Effector memory CD8-positive, alpha-beta T cell (primary cell): ENCODE data around the gene PCGF1.

Source experiments
- ATAC-seq: fragments of 150-1000 bp; cut with Tn5 transposase; replicated peaks from 2 replicates; pipeline ENCODE4 v1.10.0; 2021; ENCODE audit warnings: mild to moderate bottlenecking, moderate library complexity
- DNase-seq, 3 experiments: peaks; one replicate each; pipeline ENCODE4 v3.0.0; 2021
- H3K27ac Mint-ChIP-seq, 2 donors: one replicate each; pipeline ENCODE4 v1.8.0; 2022; ENCODE audit warnings: mild to moderate bottlenecking in 2 of 2, mixed read lengths in 2 of 2, moderate library complexity in 2 of 2
- H3K27me3 Mint-ChIP-seq, 2 donors: one replicate each; pipeline ENCODE4 v1.8.0; 2022; ENCODE audit warnings: mixed read lengths in 2 of 2
- H3K36me3 Mint-ChIP-seq: one replicate; pipeline ENCODE4 v1.8.0; 2022; ENCODE audit warnings: mild to moderate bottlenecking, moderate library complexity, mixed read lengths; ENCODE audit not compliant: insufficient read depth
- H3K4me1 Mint-ChIP-seq, 2 donors: one replicate each; pipeline ENCODE4 v1.8.0; 2022; ENCODE audit warnings: low read depth in 2 of 2, mixed read lengths in 2 of 2
- H3K4me3 Mint-ChIP-seq, 2 donors: one replicate each; pipeline ENCODE4 v1.8.0; 2022; ENCODE audit warnings: mild to moderate bottlenecking in 2 of 2, mixed read lengths in 2 of 2, moderate library complexity in 2 of 2
- H3K9me3 Mint-ChIP-seq, 2 donors: one replicate each; pipeline ENCODE4 v1.8.0; 2022; ENCODE audit warnings: mixed read lengths in 2 of 2
- total RNA-seq, 9 experiments: gene quantifications; one replicate each; lab custom pipeline; 2026; lab: John Stamatoyannopoulos, UW

PCGF1 gene
- 8.6 to 19.5 (median 13.0) reads per million in 9 experiments for total RNA-seq

- H3K27ac Mint-ChIP-seq = peak within 1 kb of the TSS; percentile 99
- H3K27me3 Mint-ChIP-seq = peaks cover 0 to 35% of the 10 kb centered on the region in 2 donors
- H3K36me3 Mint-ChIP-seq = peaks cover 39% of the 10 kb centered on the region
- DNase-seq = peak; percentile 98 to 99 (median 99)
- H3K9me3 Mint-ChIP-seq = no peaks in the 10 kb centered on the region
- ATAC-seq = peak; percentile 93
- peak within 1 kb of the TSS; percentile 93 to 97 for H3K4me3 Mint-ChIP-seq
- peaks cover 32 to 44% of the 10 kb centered on the region in 2 donors for H3K4me1 Mint-ChIP-seq
Observed at GRCh38 chr2:74507145-74507925, at the start of gene PCGF1. Gene PCGF1, minus strand, starts transcription at chr2:74507695. Its CDS starts 27 bp downstream, at chr2:74507668.

- H3K27ac Mint-ChIP-seq = peak overlapping the region in 1 of 2 donors; percentile 69
- H3K9me3 Mint-ChIP-seq = no peaks in the 10 kb centered on the region
- peaks cover 3 to 22% of the 10 kb centered on the region in 2 donors for H3K27me3 Mint-ChIP-seq
- peaks cover 15 to 23% of the 10 kb centered on the region in 2 donors for H3K4me1 Mint-ChIP-seq
- DNase-seq (no peak), ATAC-seq (no peak)
- peaks cover 20% of the 10 kb centered on the region for H3K36me3 Mint-ChIP-seq
- no peak overlapping the region for H3K4me3 Mint-ChIP-seq
Observed at GRCh38 chr2:74556831-74557370, 49.4 kb upstream of the PCGF1 start.

GRCh38 chr2:74556159-74556558 lies 48.7 kb upstream of the PCGF1 start:
- peaks cover 15 to 23% of the 10 kb centered on the region in 2 donors for H3K4me1 Mint-ChIP-seq
- no peak for ATAC-seq
- peaks cover 20% of the 10 kb centered on the region for H3K36me3 Mint-ChIP-seq
- DNase-seq = no peak
- peak overlapping the region; percentile 84 to 88 for H3K4me3 Mint-ChIP-seq
- H3K9me3 Mint-ChIP-seq = no peaks in the 10 kb centered on the region
- H3K27ac Mint-ChIP-seq = no peak overlapping the region
- peaks cover 6 to 22% of the 10 kb centered on the region in 2 donors for H3K27me3 Mint-ChIP-seq

- Mint-ChIP-seq H3K9me3 (no peaks in the 10 kb centered on the region), H3K36me3 (peaks cover 20% of the 10 kb centered on the region), H3K4me3 (peak overlapping the region; percentile 84 to 88), H3K4me1 (peaks cover 13 to 23% of the 10 kb centered on the region in 2 donors), H3K27ac (peak overlapping the region; percentile 83 to 92), H3K27me3 (peaks cover 11 to 22% of the 10 kb centered on the region in 2 donors)
- DNase-seq (no peak), ATAC-seq (no peak)
Observed at GRCh38 chr2:74555610-74556103, 48.2 kb upstream of the PCGF1 start.

- Mint-ChIP-seq H3K27me3 (peaks cover 18 to 22% of the 10 kb centered on the region in 2 donors), H3K27ac (peak overlapping the region; percentile 83 to 92), H3K9me3 (no peaks in the 10 kb centered on the region), H3K36me3 (peaks cover 20% of the 10 kb centered on the region), H3K4me1 (peaks cover 8 to 16% of the 10 kb centered on the region in 2 donors), H3K4me3 (peak overlapping the region; percentile 84 to 88)
- DNase-seq = peak; percentile 20 to 44 (median 25)
- peak; percentile 53 for ATAC-seq
Observed at GRCh38 chr2:74554820-74555531, 47.5 kb upstream of the PCGF1 start.

GRCh38 chr2:74553892-74554819 lies 46.7 kb upstream of the PCGF1 start, which contains the start of the genes DOK1 and LOXL3:
Gene DOK1, plus strand, starts transcription at chr2:74554720. Its CDS starts 35 bp downstream, at chr2:74554755.
Gene LOXL3, minus strand, starts transcription at chr2:74553942. Its CDS starts 1,308 bp downstream, at chr2:74552634.
- Mint-ChIP-seq H3K4me3 (peak within 1 kb of the TSS; percentile 84 to 88), H3K27me3 (peaks cover 26 to 29% of the 10 kb centered on the region in 2 donors), H3K4me1 (peaks cover 12 to 15% of the 10 kb centered on the region in 2 donors), H3K27ac (peak within 1 kb of the TSS; percentile 83 to 92), H3K36me3 (peaks cover 20% of the 10 kb centered on the region), H3K9me3 (no peaks in the 10 kb centered on the region)
- DNase-seq = peak; percentile 68 to 81 (median 76)
- peak; percentile 81 for ATAC-seq

GRCh38 chr2:74552914-74553811 lies 45.7 kb upstream of the PCGF1 start:
- peak overlapping the region; percentile 54 to 81 for H3K4me3 Mint-ChIP-seq
- ATAC-seq (no peak), DNase-seq (no peak)
- H3K27ac Mint-ChIP-seq = peak overlapping the region; percentile 83 to 92
- H3K4me1 Mint-ChIP-seq = peaks cover 15 to 16% of the 10 kb centered on the region in 2 donors
- peaks cover 30 to 34% of the 10 kb centered on the region in 2 donors for H3K27me3 Mint-ChIP-seq
- peaks cover 20% of the 10 kb centered on the region for H3K36me3 Mint-ChIP-seq
- no peaks in the 10 kb centered on the region for H3K9me3 Mint-ChIP-seq

GRCh38 chr2:74551942-74552913 lies 44.7 kb upstream of the PCGF1 start:
- Mint-ChIP-seq H3K36me3 (peaks cover 20% of the 10 kb centered on the region), H3K4me3 (peak overlapping the region; percentile 2 to 43), H3K27ac (peak overlapping the region in 1 of 2 donors; percentile 28), H3K27me3 (peaks cover 33 to 42% of the 10 kb centered on the region in 2 donors), H3K4me1 (peaks cover 15 to 17% of the 10 kb centered on the region in 2 donors), H3K9me3 (no peaks in the 10 kb centered on the region)
- ATAC-seq (no peak), DNase-seq (no peak)

GRCh38 chr2:74551530-74551929 lies 44.0 kb upstream of the PCGF1 start:
- no peak overlapping the region for H3K27ac Mint-ChIP-seq
- peaks cover 33 to 49% of the 10 kb centered on the region in 2 donors for H3K27me3 Mint-ChIP-seq
- ATAC-seq (no peak), DNase-seq (no peak)
- H3K4me3 Mint-ChIP-seq = no peak overlapping the region
- H3K9me3 Mint-ChIP-seq = no peaks in the 10 kb centered on the region
- peaks cover 15 to 17% of the 10 kb centered on the region in 2 donors for H3K4me1 Mint-ChIP-seq
- peaks cover 20% of the 10 kb centered on the region for H3K36me3 Mint-ChIP-seq

GRCh38 chr2:74550231-74550630 lies 42.7 kb upstream of the PCGF1 start:
- peaks cover 11 to 14% of the 10 kb centered on the region in 2 donors for H3K4me1 Mint-ChIP-seq
- no peak overlapping the region for H3K27ac Mint-ChIP-seq
- ATAC-seq (no peak), DNase-seq (no peak)
- peaks cover 33 to 49% of the 10 kb centered on the region in 2 donors for H3K27me3 Mint-ChIP-seq
- H3K4me3 Mint-ChIP-seq = no peak overlapping the region
- H3K9me3 Mint-ChIP-seq = no peaks in the 10 kb centered on the region
- H3K36me3 Mint-ChIP-seq = peaks cover 17% of the 10 kb centered on the region
